Activated CD8-positive, alpha-beta memory T cell treated with anti-CD3 and anti-CD28 coated beads for 48 hours (primary cell): ENCODE results near the gene RNASE7.
A peak's percentile ranks its signal among the peaks of the same experiment; 100 is the strongest.

Experiments
- DNase-seq, 3 experiments: peaks; one replicate each; pipeline ENCODE4 v3.0.0-alpha.2; 2020; ENCODE audit warnings: low read depth in 2 of 3, low spot score in 2 of 3

The RNASE7 gene

DNA sequence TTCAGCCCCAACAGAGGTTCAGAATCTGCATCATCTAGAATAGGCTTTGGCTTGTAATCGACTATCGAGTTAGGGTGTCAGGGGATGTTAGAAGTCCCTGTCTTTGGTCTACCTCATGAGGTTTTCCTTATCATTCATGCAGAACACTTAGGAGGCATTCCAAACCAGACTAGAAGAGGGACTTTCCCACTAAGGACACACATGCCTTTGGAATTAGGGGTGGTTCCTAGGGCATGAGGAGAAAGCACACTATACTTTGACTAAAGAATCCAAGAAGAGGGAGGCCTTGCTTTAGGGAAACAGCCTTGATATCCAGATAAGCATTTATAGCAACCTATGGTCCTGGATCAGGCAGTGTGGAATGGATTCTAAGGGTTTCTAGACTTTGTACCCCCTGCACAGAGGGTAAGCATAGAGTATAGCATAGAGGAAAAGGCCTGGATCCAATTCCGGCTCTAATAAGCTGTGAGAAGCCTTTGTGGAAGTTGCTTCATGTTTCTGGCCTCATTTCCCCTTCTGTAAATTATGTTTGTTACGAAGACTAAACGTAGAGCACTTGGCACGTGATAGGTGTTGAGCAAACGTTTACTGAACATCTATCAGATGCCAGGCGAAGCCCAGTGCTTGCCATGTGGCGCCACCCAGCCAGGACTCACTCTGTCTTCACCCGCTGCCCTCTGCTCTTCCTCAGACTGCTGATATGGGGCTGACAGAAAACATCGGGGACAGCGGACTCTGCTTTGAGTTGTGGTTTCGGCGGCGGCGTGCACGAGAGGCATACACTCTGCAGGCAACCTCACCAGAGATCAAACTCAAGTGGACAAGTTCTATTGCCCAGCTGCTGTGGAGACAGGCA is 43.1 kb downstream of the RNASE7 start:
- DNase-seq = no peak

DNA sequence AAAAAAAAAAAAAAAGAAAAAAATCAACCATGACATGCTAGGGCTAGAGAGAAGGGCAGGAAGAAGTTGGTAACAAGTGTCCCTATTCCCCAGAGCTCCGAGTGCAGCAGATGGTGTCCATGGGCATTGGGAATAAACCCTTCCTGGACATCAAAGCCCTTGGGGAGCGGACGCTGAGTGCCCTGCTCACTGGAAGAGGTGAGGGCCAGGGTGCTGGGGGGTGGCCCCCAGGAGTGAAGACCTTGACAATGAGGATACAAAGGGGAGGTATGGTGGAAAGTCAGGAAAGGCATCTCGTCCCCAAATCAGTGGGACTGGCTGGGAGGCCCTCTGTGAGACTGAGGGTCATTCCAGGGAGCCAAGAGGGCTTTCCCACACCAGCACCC is 44.7 kb downstream of the RNASE7 start:
- DNase-seq = no peak

DNA sequence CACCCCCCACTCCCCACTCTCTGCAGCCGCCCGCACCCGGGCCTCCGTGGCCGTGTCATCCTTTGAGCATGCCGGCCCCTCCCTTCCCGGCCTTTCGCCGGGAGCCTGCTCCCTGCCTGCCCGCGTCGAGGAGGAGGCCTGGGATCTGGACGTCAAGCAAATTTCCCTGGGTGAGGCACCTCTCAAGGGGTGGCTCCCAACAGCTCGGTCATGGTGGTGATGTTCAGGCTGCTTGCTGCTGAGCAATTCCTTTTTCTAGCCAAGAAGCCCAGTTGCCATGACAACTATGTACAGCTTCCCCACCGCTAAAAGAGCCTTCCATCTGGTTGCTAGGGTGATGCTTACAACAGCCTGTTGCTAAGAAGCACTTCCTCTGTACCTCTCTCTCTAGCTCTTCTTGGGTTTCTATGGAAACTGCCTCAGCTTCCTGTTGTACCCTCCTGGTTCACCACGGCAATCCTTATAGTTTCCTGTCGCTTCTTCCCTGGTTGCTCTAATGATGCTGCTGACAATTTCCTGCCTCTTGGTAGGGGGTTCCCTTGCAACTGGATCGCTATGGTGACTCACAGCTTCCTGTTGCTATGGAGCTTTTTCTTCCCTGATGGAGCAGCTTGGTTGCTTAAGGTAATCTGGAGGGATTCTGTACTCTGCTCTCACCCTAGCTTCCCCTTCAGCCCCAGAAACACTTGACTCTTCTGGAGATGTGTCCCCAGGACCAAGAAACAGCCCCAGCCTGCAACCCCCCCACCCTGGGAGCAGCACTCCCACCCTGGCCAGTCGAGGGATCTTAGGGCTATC is 45.3 kb downstream of the RNASE7 start:
- no peak for DNase-seq

DNA sequence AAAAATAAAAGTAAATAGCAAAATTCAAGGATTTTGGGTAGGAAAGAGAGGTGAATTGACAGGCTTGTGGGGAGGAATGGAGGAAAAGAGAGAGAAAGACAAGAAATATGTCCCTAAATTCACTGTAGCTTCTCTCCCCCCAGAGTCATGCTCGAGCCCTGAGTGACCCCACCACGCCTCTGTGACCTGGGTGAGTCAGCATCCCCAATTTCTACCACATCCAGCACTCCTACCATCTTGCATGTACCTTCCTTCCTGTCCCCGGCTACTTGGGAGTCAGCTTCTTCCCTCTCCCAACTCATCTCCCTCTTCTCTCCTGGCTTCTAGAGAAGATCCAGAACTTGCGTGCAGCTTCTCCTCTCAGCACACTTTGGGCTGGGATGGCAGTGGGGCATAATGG is 46.5 kb downstream of the RNASE7 start:
- no peak for DNase-seq

DNA sequence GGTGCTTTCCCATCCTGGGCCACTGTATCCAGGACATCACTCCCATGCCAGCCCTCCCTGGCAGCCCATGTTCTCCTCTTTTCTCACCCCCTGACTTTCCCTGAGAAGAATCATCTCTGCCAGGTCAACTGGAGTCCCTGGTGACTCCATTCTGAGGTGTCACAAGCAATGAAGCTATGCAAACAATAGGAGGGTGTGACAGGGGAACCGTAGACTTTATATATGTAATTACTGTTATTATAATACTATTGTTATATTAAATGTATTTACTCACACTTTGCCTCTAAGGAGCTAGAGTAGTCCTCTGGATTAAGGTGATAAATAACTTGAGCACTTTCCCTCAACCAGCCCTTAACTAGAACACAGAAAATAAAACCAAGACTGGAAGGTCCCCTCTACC is 47.1 kb downstream of the RNASE7 start:
- DNase-seq = no peak

DNA sequence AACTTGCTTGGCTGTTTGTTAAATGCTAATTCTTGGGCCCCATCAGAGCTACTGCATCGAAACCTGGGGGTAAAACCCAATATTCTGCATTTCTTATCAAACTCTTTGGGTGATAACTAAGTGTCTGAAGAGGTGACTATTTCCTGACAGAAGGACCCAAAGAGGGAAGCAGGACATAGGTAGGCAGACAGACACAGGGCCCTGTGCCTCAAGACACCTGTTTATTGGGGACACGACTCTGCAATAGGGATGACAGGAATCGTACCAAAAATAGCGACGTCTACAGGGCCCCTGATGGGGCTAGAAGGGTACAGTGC is 47.7 kb downstream of the RNASE7 start:
- no peak for DNase-seq

DNA sequence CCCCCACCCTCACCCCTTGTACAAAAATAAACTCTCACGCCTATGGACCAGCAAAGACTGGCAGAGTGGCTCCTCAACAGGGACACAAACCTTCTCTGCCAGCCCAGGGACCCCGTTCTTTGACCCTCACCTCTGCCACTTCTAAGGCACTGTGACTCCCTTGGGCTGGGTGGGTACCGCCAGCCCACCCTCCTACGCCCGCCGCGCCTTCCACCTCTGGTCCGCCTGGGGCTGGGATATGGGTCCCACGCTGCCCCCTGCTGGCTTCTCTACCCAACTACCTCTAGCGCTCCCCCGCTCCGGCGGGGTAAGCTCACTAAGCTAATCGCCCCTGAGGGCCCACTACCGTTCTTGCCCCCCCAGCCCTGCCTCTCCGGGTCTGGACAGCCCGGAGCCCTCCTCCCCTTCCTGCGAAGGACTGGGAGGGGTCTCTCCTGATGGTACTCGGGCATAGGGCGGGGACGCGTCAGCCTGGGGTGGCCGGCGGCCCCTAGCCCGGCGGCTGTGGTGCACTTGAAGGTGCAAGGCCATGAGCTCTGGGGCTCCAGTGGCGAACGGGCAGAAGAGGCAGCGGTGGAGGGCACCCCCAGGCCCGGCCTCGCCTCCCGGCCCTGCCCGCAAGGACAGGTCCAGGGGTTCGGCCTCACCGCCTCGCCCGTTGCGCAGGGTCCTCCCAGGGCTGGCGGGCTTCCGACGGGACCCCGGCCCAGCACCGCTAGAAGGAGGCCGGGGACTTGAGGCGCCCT is 48.2 kb downstream of the RNASE7 start:
- no peak for DNase-seq

DNA sequence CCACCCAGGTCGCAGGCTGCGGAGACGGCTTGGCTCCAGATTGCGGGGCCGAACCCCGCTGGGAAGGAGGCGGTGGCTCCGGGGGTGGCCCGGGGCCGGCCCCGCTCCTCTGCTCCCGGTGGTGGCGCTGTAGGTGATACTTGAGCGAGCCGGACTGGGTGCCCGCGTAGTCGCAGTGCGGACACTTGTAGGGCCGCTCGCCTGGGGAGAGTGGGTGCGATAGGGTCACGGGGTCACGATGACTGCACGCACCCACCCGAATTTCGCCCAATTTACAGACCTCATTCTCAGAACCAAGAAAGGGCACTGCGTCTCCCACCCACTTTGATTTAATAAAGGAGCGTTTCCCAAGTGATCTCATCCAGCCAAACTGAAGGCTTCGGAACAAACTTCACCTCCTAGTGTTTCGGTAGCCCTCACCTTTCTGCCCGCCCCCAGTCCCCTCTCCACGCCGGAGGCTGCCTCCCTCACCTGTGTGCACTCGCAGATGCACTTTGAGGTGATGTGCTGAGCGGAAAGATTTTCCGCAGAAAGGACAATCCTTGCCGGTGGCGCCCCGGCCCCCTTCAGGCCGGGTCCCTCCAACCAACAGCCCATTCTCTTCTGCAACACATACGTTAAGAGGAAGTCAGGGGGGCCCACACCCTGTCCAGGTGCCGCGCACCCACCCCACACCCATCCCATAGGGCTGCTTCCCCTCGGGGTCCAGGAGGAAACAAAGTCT is 48.9 kb downstream of the RNASE7 start:
- DNase-seq = no peak

DNA sequence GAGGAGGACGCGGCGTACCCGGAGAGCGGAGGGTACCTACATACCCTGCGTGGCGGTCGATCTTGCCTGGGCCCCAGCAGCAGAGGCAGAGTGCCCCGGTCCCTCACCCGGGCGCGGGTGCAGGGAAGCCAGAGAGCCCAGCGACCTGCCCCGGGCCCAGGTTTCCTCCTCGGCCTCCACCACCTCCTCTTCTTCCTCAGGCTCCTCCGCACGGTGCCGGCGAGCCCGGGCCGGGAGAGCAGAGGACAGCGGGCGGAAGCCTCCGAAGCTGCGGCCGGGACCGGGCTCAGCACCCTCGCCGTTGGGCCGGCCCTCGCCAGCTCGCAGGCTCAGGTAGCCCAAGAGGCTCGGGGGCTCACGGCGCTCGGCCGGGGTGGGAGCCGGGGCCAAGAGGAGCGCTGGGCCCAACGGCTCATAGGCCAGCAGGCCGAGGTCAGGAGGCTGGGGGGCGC is 49.7 kb downstream of the RNASE7 start:
- DNase-seq = no peak

DNA sequence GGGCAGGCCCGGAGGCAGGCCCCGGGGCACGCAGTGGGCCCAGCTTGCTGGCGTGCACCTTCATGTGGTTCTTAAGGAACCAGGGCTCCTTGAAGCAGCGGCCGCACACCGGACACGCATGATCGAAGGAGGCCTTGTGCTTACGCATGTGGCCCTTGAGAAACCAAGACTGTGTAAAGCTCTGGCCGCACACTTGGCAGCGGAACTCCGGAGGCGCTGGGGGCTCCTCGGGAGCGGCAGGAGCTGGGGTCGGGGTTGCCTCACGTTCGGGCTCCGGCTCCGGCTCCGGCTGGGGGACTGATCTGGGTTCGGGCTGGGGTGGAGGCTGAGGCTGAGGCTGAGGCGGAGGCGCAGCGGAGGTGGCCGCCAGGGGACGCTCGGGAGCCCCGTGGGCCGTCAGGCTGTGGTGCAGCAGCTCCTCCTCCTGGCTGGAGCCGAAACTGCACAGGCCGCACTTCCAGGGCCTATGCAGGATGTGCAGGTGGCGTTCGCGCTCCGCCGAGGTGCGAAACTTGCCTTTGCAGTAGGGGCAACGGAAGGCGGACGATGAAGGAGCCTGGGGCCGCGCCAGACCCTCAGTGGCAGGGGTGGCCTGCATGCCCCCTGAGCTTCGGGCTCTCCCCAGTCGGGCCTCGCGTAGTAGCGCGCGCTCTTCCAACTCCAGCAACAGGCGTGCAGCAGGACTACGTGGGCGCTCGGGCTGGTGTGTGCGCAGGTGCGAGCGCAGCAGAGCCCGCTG is 50.3 kb downstream of the RNASE7 start:
- peak; percentile 67 to 94 (median 93) for DNase-seq

DNA sequence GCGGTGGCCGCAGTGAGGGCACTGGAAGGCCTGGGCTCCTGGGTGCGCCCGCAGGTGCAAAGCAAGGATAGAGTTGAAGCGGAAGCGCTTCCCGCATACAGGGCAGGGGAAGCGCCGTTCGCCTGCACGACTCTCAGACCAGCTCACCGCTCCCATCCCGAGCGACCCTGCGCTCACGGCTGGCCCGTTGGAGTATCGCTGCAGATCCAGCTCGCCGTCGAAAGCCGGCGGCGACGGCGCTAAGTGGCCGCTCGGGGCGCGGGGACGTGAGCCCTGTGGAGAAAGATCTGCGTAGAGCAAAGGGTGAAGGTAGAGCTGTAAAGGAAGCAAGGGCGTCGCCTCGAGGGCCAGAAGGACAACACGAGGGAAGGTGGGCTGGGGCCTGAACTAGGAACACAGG is 50.9 kb downstream of the RNASE7 start:
- DNase-seq = no peak
